ENCODE measurements around the gene TMEM253. TPM values are rescaled to one million over a fixed set of nuclear protein-coding genes. Genes with fewer than 3 reads are reported as not detected.

The TMEM253 gene
- total RNA-seq = not detected in 2 replicates

DNA sequence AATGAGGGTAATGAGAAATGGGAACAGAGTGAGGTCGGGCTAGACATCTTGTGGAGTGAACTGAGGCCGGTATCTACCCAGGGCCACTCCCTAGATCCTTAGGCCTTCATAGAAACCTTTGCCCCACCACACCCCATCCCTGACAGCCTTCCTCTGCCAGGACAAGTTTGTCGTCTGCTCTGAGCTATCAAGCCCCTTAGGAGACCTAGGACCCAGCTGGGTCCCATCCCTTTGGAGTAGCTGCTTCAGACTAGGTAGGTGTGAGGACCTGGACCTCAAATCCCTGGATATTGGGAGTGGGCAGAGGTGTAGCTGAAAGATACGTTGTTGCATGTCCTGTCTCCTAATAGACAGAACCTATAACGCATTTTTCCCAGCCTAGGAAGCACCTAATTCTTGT is at the start of gene TMEM253:
Gene TMEM253, plus strand, starts transcription at position 136 of the 400 bp plus-strand sequence. CDS start 278 bp downstream, outside the sequence.
- DNase-seq (ENCODE audit: low read depth in 2 of 2) = no peak

DNA sequence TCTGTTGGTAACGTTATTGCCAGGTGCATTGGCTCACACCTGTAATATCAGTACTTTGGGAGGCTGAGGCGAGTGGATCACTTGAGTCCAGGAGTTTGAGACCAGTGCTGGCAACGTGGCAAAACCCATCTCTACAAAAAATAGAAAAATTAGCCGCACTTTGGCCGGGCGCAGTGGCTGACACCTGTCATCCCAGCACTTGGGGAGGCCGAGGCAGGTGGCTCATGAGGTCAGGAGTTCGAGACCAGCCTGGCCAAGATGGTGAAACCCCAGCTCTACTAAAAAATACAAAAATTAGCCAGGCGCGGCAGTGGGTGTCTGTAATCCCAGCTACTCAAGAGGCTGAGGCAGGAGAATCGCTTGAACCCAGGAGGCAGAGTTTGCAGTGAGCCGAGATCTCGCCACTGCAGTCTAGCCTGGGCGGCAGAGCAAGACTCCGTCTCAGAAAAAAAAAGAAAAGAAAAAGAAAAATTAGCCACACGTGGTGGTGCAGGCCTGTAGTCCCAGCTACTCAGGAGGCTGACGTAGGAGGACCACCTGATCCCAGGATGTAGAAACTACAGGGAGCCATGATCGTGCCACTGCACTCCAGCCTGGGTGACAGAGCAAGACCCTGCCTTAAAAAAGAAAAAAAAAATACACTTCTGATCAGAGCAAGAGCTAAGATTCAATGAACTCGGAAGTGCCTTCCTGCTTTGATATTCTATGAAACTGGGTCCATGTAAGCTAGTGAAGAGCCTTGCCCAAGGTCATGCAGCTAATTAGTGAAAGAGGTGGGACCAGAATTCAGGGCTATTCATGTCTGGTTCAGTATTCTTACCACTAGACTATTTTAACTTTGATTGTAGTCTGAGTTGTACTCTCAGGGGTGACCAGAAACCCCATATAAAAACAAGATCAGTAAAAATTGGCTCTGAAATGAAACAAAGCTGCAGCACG is 47.4 kb upstream of the TMEM253 start:
- no peak for DNase-seq (ENCODE audit: low read depth in 2 of 2)

DNA sequence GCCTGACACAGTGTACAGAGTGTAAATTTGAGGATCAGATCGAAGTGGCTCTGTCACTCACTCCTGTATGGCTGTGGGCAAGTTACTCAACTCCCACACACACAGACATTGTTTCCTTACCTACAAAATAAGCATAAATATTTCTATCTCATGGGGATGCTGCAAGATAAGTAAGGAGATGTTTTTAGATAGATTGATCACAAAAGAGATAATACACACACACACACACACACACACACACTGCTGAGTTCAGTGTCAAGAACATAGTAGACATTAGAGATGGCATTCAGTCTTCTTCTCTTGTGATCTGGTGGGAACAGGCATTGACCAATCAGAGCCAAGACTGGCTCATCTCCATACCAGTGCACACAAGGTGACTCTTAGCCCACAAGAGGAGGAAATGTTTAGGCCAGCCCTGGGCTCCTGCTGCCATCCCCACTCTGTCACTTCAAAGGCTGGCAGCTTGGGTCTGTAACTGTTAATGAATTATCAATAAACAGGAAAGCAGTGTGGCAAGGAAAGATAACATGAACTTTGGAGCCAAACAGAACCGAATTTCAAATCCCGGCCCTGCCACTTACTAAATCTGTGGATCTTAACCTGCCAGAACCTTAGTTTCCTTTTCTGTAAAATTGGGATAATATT is 46.6 kb upstream of the TMEM253 start:
- no peak for DNase-seq (ENCODE audit: low read depth in 2 of 2)

DNA sequence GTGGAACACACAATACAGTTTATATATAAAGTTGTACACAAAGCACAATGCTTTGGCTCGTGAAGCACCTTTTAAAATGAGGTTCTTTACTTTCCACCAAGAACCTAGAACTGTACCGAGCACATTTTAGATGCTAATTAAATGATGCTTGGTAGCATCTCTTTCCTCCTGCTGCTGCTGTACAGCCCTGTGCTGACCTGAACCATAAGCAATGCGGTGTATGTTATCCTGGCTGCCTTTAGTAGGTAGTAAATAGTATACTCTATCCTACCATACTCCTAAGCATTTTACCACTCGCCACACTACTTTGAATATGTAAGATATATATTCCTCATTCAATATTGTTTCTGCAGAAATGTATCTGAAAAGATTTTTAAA is 46.1 kb upstream of the TMEM253 start:
- no peak for DNase-seq (ENCODE audit: low read depth in 2 of 2)

DNA sequence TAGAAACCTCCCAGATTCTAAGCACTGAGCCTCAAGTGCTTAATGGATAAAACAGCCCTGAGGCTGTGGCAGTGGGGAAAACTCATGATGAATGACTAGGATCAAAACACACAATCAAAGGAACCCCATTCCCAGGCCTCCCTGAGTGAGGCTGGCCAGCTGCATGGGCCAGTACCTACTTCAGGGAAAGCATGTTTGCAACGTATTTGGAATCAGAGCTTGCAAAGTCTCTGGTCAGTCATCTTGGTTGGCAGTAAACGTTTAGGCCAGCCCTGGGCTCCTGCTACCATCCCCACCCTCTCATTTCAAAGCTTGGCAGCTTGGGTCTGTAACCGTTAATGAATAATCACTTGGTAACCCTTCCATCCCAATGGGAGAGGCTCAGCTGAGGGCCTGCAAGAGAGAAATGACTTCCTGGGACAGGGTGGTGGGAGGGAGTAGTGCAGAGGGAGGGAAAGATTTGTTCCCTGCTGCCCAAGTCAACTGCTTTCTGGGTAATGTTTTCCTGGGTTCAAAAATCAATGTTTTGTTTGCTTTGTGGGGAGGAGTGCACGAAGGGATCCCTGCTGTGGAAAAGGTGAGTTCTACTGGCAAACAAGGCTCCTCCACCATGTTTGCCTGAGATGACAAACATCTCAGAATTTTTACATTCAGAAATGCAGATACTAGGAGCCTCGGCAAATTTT is 45.3 kb upstream of the TMEM253 start:
- no peak for DNase-seq (ENCODE audit: low read depth in 2 of 2)

DNA sequence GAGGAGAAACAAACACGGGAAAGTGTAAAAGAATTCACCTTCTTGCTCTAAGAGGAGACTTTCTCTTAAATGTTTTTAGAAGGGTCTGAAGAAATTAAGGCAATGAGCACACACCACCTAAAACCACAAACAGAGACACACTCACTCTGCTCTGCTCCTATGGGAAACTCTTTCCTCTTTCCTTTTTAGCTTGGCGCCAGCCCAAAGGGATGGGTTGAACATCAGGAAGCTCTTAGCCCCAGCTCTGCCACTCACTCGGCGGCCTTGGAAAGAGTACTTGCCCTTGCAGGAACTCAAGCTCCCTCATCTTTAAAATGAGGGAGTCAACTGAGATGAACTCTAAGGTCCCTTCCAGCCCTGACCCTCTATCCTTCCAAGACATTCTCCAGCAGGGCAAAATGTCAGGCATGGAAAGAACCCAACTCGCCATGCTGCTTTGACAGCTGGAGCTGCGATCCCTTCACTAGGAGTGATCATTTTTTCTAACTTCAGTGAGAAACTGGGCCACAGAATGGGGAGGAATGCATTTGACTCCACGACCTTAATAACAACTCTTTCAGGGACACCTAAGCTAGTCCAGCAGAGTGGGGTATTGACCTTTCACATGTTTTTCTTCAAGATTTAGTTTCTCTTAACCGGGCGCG is 44.2 kb upstream of the TMEM253 start:
- peak; percentile 10 to 61 for DNase-seq (ENCODE audit: low read depth in 2 of 2)

DNA sequence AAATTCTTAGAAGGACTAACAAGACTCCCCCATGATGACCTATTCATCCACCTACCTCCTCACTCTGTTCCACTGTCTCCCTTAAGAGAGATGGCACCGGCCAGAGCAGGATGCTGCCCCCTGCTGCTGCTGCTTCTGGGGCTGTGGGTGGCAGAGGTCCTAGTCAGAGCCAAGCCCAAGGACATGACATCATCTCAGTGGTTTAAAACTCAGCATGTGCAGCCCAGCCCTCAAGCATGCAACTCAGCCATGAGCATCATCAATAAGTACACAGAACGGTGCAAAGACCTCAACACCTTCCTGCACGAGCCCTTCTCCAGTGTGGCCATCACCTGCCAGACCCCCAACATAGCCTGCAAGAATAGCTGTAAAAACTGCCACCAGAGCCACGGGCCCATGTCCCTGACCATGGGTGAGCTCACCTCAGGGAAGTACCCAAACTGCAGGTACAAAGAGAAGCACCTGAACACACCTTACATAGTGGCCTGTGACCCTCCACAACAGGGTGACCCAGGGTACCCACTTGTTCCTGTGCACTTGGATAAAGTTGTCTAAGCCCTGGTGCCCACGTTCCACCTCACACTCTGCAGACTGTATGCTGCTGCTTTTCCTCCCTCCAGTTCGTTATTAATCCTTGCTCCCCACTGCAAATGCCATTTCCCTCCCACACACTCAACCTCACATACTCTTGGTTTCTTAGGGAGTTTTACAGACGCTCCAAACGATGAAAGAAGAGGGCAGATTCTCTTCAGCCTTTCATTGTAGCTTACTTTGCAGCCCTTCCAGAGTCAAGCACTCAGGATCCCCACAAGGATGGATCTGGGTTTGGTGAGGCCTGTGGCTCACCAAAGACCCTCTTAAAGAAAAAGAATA is 42.8 kb upstream of the TMEM253 start, which contains the start of gene RNASE8:
Gene RNASE8, plus strand, starts transcription at position 20 of the 873 bp plus-strand sequence. Its CDS starts 71 bp downstream, at position 91.
- DNase-seq (ENCODE audit: low read depth in 2 of 2) = no peak

DNA sequence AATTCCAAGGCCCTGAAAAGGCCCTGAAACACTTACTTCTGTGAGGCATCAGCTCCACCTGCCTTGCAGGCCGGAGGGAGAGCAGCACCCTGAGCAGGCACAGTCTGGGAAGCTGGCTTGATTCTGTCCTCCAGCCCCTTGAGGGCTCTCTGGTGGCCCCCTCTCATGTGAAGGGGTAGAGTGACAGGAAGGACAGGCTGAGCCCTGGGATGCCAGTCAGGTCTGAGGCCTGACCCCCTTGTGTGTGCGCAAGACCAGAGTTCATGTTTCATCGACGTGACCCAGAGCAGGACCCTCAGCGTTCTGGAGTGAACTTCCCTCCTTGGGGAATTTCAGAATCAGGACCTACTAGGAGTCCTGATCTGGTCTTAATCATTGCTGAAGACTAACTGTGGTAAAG is 42.0 kb upstream of the TMEM253 start:
- no peak for DNase-seq (ENCODE audit: low read depth in 2 of 2)

DNA sequence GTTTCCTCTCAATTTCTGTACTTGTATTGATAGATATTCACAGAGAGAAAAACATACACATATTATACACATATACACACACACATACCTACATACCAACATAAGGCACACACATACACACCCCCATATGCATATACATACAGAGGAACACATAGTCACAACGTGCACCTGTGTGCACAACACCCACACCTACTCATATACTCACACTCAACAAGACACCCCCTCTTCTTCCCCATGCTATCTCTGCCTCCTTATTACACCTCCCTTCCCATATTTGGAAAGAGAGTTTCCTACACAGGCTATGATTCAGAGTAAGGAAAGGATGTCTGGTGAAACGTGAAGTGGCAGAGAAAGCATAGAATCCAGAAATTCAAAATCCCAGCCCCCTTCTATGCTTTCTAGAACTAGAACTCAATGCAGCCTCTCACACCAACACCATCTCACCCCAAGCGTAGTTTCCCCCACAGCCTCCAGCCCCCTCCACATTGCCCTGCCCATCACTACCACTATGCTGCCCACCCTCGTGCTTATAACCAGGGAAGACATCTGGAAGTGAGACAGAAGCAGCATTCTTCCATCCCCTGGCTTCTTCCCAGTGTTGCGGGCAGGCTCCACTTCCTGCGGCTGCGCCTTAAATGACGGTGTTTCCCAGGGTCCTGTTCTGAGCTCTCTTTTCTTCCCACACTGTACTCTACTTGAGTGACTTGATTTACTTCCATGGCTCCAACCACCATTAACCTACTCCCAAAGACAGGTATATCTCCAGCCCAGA is 40.8 kb upstream of the TMEM253 start:
- no peak for DNase-seq (ENCODE audit: low read depth in 2 of 2)

DNA sequence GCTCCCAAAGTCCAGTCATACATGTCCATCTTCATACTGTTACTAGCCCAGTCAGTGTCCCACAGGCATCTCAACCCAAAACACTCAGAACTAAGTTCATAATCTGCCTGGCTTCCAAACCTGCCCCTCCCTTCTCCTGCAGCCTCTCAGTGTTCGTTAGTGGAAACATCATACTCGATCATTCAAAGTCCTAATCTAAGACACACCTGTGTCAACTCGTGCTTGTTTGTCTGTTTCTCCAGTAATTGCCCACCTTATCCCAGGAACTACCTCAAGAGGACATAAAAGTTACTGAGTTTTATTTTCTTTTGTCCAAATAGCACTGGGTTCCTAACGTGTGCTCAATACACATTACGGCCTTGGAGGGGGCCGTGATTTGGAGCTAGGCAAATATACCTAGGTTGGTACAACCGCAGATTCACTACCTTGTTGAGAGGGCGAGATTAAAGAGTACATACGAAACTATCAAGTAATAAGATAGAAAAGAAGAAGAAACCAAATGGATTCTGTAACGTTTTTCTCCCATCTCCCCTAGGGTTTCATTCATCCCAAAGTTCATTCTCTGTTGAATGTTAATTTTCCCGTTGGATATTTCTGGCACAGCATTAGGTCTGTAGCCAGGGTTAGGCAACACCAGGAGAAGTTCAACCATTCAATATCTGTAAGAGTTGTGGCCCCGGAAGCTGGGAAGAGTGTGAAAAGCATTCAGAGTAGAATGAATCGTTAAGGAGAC is 40.1 kb upstream of the TMEM253 start:
- no peak for DNase-seq (ENCODE audit: low read depth in 2 of 2)

DNA sequence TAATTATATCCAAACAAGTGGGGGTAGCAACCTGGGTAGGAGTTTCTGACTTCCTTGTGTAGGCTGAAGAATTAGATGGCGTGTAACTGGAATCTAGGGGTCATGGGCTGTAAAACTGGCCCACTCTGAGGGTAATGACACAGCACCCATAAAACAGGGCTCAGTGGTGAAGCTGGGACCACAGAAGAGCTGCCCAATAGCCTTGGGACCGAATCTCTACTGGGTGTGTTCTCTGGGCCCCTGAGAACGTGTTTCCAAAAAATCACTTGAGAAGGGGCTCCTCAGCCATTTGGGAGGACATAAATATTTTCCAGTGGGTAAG is 39.6 kb upstream of the TMEM253 start:
- no peak for DNase-seq (ENCODE audit: low read depth in 2 of 2)

DNA sequence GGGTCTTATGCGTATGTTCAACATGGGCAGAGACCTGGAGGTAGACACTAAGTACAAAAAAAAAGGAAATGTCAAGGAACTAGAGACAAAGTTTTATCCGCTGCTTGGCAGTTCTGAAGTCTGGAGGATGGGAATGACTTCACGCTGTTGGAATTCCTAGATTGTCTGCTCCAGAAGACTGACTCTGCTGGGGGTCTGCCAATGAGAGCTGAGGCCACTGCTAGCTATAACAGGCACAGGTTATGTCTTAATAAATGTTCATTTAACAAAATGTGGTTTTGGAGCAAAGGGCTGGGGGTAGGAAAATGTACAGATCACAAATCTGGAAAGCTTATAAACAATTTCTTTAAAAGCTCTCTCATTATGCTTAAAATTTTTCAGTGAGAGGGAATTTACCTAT is 37.4 kb upstream of the TMEM253 start:
- DNase-seq (ENCODE audit: low read depth in 2 of 2) = peak in 1 of 2 donors; percentile 49

DNA sequence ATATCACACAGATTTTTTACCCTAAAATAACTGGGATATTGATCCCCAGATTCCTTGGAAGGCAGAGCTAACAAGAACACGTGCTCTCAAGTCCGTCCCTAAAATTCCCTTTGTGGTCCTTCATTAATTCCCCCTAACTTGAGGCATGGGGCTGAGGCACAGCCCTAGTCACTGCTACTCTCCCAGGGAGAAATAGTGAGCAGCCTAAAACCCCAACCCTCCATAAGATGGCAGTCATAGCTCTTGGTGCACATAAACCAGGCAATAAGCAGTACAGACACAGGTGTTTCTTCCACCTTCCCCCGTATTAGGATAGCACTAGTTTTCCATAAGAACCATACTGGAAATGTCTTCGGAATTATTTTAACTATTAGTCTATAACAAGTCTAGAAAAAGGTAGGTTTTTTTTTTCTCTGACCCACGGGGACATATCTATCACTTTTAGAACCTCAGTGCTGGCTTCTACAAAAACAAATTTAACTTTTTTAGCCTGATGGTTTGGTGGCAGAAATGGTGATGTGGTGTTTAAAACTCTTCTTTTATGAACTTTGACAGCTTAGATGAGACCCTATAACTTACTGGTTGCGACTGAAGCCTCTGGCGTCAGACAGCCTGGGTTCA is 33.9 kb upstream of the TMEM253 start:
- peak in 1 of 2 donors; percentile 27 for DNase-seq (ENCODE audit: low read depth in 2 of 2)

DNA sequence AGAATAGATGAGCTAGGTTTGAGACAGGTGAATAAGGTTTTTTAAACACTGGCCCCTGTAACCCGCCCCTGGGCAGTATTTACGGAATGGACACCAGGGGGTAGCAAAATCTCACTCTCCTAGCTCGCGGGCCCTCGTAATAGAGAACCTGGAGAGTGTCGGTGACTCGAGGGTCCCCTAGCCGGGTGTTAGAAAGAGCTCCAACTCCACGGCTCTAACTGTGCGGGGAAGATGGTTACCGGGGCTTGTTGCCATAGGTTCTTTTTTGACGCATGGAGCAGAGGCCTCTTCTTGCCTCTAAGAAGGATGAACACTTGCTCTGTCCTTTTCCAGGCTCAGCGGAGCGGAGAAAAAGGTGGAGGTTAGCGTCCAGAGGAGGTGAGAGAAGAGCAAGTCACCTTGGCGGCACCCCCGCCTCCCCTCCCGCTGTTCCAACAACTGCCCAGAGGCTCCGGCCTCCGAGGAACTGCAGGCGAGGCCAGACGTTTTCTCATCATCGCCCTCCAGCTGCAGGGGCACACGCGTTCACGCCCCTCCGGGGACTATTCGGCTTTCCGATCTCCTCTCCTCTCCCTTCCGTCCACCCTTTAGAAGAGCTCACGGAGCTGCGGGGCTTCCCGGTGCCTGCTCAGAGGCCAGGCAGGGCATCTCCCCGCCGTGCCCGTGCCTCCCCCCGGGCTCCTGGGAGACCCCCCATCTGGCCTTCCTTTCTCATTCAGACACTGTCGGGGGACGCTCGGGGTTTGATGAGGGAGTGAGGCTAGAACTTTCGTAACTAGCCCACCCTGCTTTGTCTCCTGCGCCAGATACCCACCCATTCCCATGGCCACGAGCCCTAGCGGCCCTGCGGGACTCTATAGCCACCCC is 32.1 kb upstream of the TMEM253 start:
- peak; percentile 66 to 78 for DNase-seq (ENCODE audit: low read depth in 2 of 2)

DNA sequence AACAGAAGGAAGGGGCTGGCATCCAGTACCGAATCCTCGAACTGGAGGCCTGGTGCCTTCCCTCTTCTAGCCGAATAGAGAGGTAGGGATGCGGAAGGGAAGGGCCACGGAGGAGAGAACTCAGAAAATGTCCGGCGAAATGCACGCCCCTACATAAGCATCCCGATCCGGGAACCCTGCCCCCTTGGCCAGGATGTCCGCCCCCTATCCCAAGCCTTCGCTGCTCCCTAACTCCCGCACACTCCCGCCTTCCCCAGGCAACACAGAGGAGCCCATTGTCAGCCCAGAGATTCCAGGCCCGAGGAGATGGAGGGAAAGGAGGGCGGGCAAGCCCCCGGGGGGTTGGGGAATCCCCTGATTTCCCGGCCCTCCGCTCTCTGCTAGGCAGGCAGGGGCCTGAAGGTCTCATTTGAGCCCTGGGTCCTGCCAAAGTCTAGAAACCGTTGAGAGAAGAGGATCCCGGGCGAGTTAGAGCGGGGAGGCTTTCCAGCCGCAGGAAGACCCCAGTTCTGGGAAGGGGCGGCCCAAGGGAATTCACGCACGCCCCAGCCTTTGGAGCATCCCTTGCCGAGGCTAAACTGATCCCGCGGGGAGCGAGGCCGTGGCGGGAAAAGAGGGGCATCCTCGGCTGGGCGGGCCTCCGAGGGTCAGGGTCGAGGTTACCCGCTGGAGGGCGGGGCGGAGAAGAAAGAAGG is 31.3 kb upstream of the TMEM253 start:
- DNase-seq (ENCODE audit: low read depth in 2 of 2) = peak in 1 of 2 donors; percentile 10

DNA sequence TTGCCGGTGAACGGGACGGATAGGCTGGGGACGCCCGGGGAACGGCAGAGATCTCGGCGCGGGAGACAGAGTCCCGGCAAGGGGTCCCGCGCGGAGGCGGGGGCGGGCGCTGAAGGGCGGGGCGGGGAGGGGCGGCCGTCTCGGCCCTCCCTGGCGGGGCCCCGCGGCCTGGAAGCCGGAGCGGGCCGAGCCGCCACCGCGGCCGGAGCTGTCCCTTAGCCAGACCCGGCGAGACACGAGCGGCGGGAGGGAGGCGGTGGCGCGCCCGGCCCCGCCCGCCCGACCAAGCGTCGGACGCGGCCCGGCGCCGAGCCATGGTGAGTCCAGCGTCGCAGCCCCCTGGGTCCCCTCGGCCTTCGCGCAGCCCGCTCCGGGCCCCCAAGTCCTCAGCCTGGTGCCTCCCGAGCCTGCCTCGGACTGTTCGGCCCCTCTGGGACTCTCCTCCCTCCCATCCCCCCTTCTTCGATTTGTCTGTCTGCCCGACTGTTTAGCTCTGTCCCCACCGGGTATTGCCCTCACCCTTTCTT is 30.7 kb upstream of the TMEM253 start, which contains the start of gene ARHGEF40:
Gene ARHGEF40, plus strand, starts transcription at position 222 of the 527 bp plus-strand sequence. Its CDS starts 93 bp downstream, at position 315.
- DNase-seq (ENCODE audit: low read depth in 2 of 2) = peak; percentile 43 to 44
